Renal pelvis (tissue), 4 donors: ENCODE data around the gene ALG14. TPM values are rescaled to one million over a fixed set of nuclear protein-coding genes. Genes with fewer than 3 reads are reported as not detected.
"Not testable (repeated sequence)": the region's sequence is repeated elsewhere in the genome, so short reads cannot be mapped to it uniquely, and the experiment has no call there.

Experiments used
- DNase-seq: peaks from one replicate; pipeline ENCODE4 v3.0.0-alpha.2; 2013
- polyA plus RNA-seq, 3 donors: library from polyadenylated mRNA; unstranded; fragments of 120-200 nt; gene quantifications; one replicate each; pipeline ENCODE4 v1.2.1, GENCODE V29; 2013; ENCODE audit not compliant: insufficient read length in 3 of 3

ALG14 gene
- polyA plus RNA-seq, 3 donors = 12.8 to 16.3 (median 13.7) TPM

- DNase-seq = no peak
Observed at GRCh38 chr1:95015076-95015475, 57.7 kb downstream of the ALG14 start.

DNA sequence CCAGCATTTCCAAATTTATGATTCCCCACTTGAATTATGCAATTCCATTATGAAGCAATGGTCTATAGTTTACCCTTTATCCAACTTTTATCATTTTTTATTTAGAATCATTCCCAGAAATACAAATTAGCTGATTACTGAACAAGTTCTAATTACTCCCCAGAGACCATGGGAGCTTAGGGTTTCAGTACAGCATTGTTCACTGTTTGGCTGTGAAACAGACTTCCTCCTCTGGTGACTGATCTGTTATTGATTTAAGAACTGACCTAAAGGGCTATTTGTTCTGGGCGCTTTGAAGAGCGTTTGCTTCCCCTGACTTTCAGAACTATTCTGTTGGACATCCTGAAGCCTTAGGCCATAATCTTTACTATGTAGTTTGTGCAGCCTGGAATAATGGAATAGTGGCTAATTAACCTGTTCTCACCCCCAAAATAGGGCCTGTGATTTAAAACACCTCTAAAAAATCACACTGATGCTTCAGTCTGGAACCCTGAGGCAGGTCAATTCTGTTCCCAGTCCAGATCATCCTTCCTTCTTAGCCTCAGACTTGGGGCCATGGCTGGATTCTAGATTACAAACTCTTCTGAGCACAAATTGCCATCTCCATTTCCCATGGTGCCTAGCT, 58.7 kb downstream of the ALG14 start:
- DNase-seq = peak; percentile 60

DNA sequence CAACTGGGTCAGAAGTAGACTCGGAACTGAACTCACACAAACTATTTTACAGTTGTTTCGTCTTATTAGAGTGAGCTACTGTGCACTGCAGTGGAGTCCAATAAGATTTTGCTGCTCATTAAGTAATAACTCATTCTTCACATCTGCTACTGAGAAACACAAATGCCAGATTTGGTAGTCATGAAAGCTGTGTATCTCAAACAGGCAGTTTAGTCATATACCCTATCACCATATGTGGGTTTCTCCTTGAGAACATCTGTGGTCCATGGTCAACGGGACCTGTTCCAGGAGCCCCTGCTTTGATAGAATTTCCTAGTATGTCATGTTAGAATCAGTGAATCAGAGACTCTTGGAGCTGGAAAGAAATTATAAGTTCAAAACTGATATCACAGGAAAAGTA, 60.4 kb downstream of the ALG14 start:
- DNase-seq = no peak

DNA sequence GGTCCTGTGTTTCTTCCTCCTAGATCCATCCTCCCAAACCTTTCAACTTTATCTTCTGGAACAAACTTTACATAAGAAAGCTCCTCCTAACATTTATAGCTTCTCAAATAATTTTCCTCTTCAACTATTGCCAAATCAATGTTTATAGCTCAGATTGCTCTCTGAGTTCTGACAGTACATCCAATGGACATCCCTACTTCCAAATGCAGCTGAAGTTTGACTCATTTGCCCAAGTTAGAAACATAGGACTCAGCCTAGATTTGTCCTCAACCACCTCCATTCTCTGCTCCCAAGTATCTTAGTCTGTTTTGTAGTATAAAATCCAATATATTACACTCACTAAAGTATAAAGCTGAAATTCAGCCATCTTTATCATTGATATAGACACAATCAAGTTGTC, 62.6 kb downstream of the ALG14 start:
- DNase-seq = no peak

DNA sequence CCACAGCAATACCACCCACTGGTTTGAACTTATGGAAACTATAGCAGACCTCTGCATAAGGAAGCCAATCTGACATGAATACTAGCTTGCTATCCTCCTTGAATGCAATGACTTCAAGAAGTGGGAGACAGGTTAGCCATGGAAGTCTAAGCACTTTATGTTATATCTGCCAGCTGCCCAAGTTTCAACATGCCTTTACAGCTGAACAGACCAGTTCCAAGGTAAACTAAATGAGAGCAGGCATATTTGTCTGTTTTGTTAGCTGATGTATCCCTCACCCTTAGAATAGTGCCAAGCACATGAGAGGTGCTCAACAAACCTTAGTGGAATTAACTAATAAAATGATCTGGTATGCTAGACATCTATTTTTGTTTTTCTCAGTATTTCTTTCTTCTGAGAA, 65.1 kb downstream of the ALG14 start:
- DNase-seq = no peak

GRCh38 chr1:95006681-95007080, 66.1 kb downstream of the ALG14 start:
- DNase-seq = no peak

- DNase-seq = no peak
Observed at GRCh38 chr1:95005584-95005983, 67.2 kb downstream of the ALG14 start.

- DNase-seq = no peak
Observed at GRCh38 chr1:95004013-95004412, 68.7 kb downstream of the ALG14 start.

DNA sequence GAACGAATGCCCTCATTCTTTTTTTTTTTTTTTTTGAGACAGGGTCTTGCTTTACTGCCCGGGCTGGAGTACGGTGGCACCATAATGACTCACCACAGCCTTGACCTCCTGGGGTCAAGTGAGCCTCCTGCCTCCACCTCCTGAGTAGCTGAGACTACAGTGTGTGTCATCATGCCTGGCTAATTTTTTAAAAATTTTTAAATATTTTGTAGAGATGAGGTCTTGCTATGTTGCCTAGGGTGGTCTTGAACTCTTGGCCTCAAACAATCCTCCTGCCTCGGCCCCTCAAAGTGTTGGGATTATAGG, 69.4 kb downstream of the ALG14 start:
- DNase-seq = no peak

DNA sequence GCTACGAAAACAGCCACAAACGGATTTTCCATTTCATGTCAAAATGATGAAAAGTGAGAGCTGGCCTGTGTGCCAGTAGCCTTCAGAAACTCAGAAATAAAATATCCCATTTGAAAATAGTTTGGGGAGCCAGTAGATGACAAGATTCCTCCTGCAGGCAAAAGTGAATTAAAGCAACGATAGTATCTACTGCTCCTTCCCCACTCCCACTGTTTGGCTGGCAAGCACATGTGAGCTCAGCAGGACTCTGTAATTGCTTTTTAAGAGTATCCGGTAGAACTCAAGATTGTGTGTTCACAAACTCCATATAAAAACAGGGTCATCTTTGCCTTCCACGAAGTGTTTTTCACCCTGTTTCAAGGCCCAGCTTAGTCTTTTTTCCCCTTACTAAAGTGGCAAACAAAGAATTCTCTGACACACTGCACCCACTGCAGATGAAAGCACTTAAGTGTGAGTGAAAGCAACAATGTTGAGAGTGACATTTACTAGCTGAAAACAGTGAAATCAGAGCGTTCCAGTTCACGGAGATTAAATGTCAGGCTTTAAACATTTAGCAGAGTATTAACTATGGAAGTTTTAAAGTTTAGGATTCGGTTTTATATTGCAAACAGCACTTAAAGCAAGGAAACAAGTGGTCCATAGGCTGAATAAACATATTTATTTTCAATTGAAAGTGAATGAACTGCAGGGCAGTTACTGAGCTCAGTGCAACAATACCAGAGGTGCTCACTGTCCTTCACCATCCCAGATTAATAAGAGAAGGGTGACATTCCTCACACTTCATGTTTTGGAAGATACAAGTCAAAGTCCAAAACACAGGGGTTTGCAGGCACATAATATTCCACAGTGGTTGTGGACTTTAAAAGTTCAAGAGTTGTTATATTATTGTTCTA, 70.0 kb downstream of the ALG14 start:
- peak; percentile 58 for DNase-seq

DNA sequence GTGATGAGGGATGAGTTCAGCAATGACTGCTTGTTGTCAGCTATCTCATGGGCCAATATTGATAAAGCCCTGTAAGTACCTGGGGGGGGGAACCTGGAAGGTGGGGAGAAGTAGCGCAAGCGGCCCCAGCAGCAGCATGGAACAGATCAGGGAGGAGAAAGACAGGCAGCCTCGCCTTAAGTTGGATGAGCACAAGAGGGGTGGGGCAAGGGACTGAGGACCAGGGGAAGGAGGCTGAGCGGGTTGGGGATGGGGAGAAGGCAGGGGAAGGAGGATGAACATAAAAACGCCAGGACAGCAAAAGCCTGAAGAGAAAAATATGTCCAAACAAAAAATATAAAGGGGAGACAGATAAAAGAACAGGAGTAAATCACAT, 70.6 kb downstream of the ALG14 start:
- DNase-seq = no peak

- no peak for DNase-seq
Observed at GRCh38 chr1:94999456-95000131, 73.2 kb downstream of the ALG14 start.

DNA sequence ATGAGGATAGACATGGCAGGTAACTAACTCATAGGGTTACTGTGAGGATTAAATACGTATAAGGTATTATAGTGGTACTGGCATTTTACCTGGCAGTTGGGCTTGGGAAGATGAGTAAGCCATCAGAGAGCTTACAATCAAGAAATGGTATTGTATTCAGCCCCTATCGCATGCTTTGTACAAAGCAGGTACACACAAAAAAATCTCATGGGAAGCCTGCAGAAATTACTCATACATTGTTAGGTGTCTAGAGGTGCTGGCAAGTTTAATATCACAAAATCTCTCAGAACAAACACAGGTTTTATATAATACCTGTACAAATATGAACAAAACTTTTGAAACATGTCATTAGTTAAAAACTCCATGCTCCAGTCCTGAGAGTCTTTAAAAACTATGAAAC, 74.0 kb downstream of the ALG14 start:
- DNase-seq = no peak

DNA sequence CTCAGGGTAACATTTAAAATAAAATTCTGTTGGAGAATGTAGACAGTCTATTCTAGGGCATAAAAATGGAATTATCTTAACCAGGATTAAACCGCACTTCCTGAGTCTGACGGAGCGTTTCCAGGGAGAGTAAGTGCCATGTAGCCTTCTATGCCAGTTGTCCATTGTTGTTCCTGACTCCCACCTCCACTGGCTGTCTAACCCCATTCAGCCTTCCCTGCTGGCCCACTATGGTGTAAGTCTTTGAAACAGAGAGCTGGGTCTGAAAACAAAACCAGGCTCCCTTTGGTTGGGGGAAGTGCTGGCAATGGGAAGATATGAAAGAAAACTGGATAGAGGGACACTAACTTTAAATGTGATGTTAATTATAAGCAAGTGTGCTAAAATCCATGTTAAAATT, 74.6 kb downstream of the ALG14 start:
- DNase-seq = no peak

DNA sequence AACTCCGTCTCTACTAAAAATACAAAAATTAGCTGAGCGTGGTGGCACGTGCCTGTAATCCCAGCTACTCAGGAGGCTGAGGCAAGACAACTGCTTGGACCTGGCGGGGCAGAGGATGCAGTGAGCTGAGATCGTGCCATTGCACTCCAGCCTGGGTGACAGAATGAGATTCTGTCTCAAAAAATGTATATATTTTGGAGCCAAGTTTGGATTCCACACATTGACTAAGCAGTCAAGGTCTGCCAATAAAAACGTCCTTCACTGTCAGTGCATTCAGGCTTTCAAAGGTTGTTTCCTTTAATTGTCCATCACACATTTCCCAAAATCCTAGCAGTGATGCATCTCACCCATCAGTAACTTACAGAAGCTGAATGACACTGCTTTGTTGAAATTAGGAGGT, 77.2 kb downstream of the ALG14 start:
- DNase-seq = not testable (repeated sequence)

- no peak for DNase-seq
Observed at GRCh38 chr1:94994805-94995204, 77.9 kb downstream of the ALG14 start.

GRCh38 chr1:94993931-94994645, 78.7 kb downstream of the ALG14 start:
- DNase-seq = no peak

GRCh38 chr1:94992863-94993563, 79.7 kb downstream of the ALG14 start:
- no peak for DNase-seq

DNA sequence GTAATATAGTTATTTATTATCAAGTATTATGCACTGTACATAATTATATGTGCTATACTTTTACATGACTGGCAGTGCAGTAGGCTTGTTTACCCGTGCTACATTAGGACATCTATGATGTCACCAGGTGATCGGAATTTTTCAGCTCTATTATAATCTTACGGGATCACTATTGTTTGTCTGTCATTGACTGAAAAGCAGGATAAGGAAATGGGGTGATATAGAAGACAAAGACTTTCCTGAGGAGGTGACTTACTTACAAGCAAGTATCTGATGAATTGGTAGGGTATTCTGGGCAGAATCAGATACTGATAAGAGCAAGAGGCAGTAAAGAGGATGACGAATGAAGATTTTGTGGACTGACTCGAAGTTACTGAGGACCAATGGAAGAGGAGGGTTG, 80.6 kb downstream of the ALG14 start:
- no peak for DNase-seq

- no peak for DNase-seq
Observed at GRCh38 chr1:94989911-94990473, 82.8 kb downstream of the ALG14 start.

DNA sequence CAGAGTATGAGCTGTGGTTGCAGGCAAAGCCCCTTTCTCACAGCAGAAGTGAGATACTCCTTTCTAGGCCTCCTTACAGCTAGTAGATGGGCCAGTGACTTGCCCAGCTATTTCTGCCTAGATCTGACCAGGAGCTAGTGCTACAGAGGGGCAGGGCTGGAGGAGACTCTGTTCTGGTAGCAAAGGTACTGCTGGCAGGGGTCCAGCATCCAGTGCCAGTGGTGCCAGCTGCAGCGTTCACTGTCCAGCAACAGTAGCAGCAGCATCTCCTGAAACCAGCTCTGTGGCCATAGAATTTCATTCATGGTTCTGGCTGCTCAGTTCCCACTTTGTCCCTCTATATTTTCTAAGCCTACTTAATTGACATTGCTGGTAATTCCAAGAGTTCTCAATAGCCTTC, 83.4 kb downstream of the ALG14 start:
- no peak for DNase-seq

- no peak for DNase-seq
Observed at GRCh38 chr1:94988356-94988755, 84.4 kb downstream of the ALG14 start.
